SK-N-MC (cell line): ENCODE results near the gene AUTS2.

Experiments
- EZH2 ChIP-seq: fragments of 200-600 bp; sonication (generic); IDR thresholded peaks from one replicate; pipeline ENCODE4 v1.6.1; 2017; ENCODE audit warnings: antibody characterized with exemption
- POLR2AphosphoS5 ChIP-seq: IDR thresholded peaks from 2 replicates; pipeline ENCODE4 v1.6.1; 2012; ENCODE audit warnings: mild to moderate bottlenecking, low read depth, low read length, borderline replicate concordance

DNA sequence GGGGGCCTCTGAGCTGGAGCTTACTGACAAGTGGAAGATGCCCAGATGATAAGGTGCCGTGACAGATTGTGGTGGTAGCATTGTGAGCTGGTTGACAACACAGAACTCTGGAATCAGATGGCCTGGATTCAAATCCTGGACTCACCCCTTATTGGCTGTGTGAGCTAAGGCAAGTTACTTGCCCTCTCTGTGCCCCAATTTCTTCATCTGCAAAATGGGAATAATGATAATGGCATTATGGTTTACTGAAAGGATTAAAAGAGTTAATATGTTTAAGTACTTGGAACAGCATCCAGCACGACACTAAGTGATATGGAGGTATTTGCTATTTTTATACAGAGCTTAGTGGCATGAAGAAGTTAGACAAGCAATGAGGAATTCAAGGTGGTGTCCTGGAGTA, 1067.7 kb downstream of the AUTS2 start:
- no peak for TF ChIP-seq EZH2
- TF ChIP-seq POLR2AphosphoS5, result no peak
